ENCODE data around the gene ZNF600.
A peak's percentile ranks its signal among the peaks of the same experiment; 100 is the strongest.
"Not testable (repeated sequence)": the region's sequence is repeated elsewhere in the genome, so short reads cannot be mapped to it uniquely, and the experiment has no call there.

ZNF600 gene

GRCh38 chr19:52749780-52750179, 36.8 kb downstream of the ZNF600 start:
- DNase-seq, result no peak
- H3K4me1 ChIP-seq, result no peaks in the 10 kb centered on the region
- no peaks in the 10 kb centered on the region for H3K9me3 ChIP-seq
- H3K4me3 ChIP-seq (ENCODE audit: low read depth, low read length), result no peak overlapping the region
- H3K27me3 ChIP-seq, result no peaks in the 10 kb centered on the region
- no peaks in the 10 kb centered on the region for H3K36me3 ChIP-seq
- TF ChIP-seq CTCF (IDR thresholded peaks at IDR 0.05; ENCODE audit: low read depth, low read length), result no peak

- Histone ChIP-seq H3K9me3 (no peaks in the 10 kb centered on the region; the same call in 1 of the 2 replicates), H3K4me1 (no peaks in the 10 kb centered on the region), H3K27me3 (no peaks in the 10 kb centered on the region), H3K36me3 (no peaks in the 10 kb centered on the region), H3K4me3 (ENCODE audit: low read depth, low read length) (no peak overlapping the region)
- peak; percentile 11 for TF ChIP-seq CTCF (IDR thresholded peaks at IDR 0.05; ENCODE audit: low read depth, low read length)
- DNase-seq, result no peak
Observed at GRCh38 chr19:52748336-52748950, 38.1 kb downstream of the ZNF600 start.

GRCh38 chr19:52745919-52746318, 40.7 kb downstream of the ZNF600 start:
- H3K4me3 ChIP-seq (ENCODE audit: low read depth, low read length), result not testable (repeated sequence)

GRCh38 chr19:52743091-52743490, 43.5 kb downstream of the ZNF600 start:
- H3K36me3 ChIP-seq, result no peaks in the 10 kb centered on the region
- no peak for DNase-seq
- no peaks in the 10 kb centered on the region; the same call in 1 of the 2 replicates for H3K9me3 ChIP-seq
- no peaks in the 10 kb centered on the region for H3K27me3 ChIP-seq
- TF ChIP-seq CTCF (IDR thresholded peaks at IDR 0.05; ENCODE audit: low read depth, low read length), result no peak
- no peak overlapping the region for H3K4me3 ChIP-seq (ENCODE audit: low read depth, low read length)
- no peaks in the 10 kb centered on the region for H3K4me1 ChIP-seq

More at GRCh38 chr19:52745919-52746318, 40.7 kb downstream of the ZNF600 start:
- not testable (repeated sequence) for H3K9me3 ChIP-seq, H3K27me3 ChIP-seq, H3K4me1 ChIP-seq, DNase-seq, H3K36me3 ChIP-seq

GRCh38 chr19:52742516-52742915, 44.1 kb downstream of the ZNF600 start:
- DNase-seq, result no peak
- Histone ChIP-seq H3K4me1 (no peaks in the 10 kb centered on the region), H3K9me3 (no peaks in the 10 kb centered on the region; the same call in 1 of the 2 replicates), H3K36me3 (no peaks in the 10 kb centered on the region), H3K4me3 (ENCODE audit: low read depth, low read length) (no peak overlapping the region), H3K27me3 (no peaks in the 10 kb centered on the region)
- TF ChIP-seq CTCF (IDR thresholded peaks at IDR 0.05; ENCODE audit: low read depth, low read length), result no peak

- DNase-seq, result no peak
- TF ChIP-seq CTCF (IDR thresholded peaks at IDR 0.05; ENCODE audit: low read depth, low read length), result no peak
- Histone ChIP-seq H3K4me3 (ENCODE audit: low read depth, low read length) (no peak overlapping the region), H3K36me3 (no peaks in the 10 kb centered on the region), H3K9me3 (no peaks in the 10 kb centered on the region; the same call in 1 of the 2 replicates), H3K4me1 (no peaks in the 10 kb centered on the region), H3K27me3 (no peaks in the 10 kb centered on the region)
Observed at GRCh38 chr19:52741951-52742485, 44.6 kb downstream of the ZNF600 start.

GRCh38 chr19:52741371-52741770, 45.2 kb downstream of the ZNF600 start:
- not testable (repeated sequence) for H3K27me3 ChIP-seq

More at GRCh38 chr19:52741371-52741770, 45.2 kb downstream of the ZNF600 start:
- H3K9me3 ChIP-seq; H3K4me1 ChIP-seq; H3K4me3 ChIP-seq (ENCODE audit: low read depth, low read length); DNase-seq; H3K36me3 ChIP-seq: not testable (repeated sequence)

All from BE2C (cell line).